ENCODE measurements around the gene SIPA1L3. TPM values are rescaled to one million over a fixed set of nuclear protein-coding genes. Genes with fewer than 3 reads are reported as not detected.

Gene SIPA1L3
- total and polyA plus RNA-seq, 9 of the 15 experiments (the other 6 are each of a cell fraction or from before 2014, with no cell fraction given): 0.01 to 6.1 (median 2.5) TPM

- TF ChIP-seq, protein P1, sequence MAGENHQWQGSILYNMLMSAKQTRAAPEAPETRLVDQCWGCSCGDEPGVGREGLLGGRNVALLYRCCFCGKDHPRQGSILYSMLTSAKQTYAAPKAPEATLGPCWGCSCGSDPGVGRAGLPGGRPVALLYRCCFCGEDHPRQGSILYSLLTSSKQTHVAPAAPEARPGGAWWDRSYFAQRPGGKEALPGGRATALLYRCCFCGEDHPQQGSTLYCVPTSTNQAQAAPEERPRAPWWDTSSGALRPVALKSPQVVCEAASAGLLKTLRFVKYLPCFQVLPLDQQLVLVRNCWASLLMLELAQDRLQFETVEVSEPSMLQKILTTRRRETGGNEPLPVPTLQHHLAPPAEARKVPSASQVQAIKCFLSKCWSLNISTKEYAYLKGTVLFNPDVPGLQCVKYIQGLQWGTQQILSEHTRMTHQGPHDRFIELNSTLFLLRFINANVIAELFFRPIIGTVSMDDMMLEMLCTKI (IDR thresholded peaks at IDR 0.05; ENCODE audit: partially characterized antibody): no peak
- TF ChIP-seq ZNF146 (CRISPR knock-in tag; IDR thresholded peaks at IDR 0.05; ENCODE audit: unreplicated experiment) (no peak), ZKSCAN3 (CRISPR knock-in tag; IDR thresholded peaks at IDR 0.05) (no peak), DDX20 (tag; IDR thresholded peaks at IDR 0.05; ENCODE audit: low read depth) (no peak), KHSRP (IDR thresholded peaks at IDR 0.05) (no peak), PYGO2 (tag; IDR thresholded peaks at IDR 0.05) (no peak), TBP (optimal IDR thresholded peaks at IDR 0.05; ENCODE audit: low read depth, low read length) (peak; percentile 74), FOXJ2 (tag; IDR thresholded peaks at IDR 0.05) (0 out of 2 replicates have a peak, but pooled peaks have one; percentile 52), KDM2B (CRISPR knock-in tag; IDR thresholded peaks at IDR 0.05) (peak; percentile 51; the same call in 1 of the 2 replicates), POLR3G (IDR thresholded peaks at IDR 0.05; ENCODE audit: extremely low read depth, insufficient read length, insufficient replicate concordance) (no peak), PCBP1 (IDR thresholded peaks at IDR 0.05; ENCODE audit: low read depth, low read length, poor library complexity, severe bottlenecking) (no peak), ZNF668 (CRISPR knock-in tag; IDR thresholded peaks at IDR 0.05) (no peak), FOSL1 (tag; conservative IDR thresholded peaks at IDR 0.05) (no peak), ZFP36 (IDR thresholded peaks at IDR 0.05; ENCODE audit: low read depth, low read length, partially characterized antibody) (no peak)
Observed at GRCh38 chr19:37906869-37907734, at the start of gene SIPA1L3 (continued).

Measured in K562 (cell line).